ENCODE results near the gene CD248.

Gene CD248

GRCh38 chr11:66316849-66317251 is at the start of gene CD248:
Gene CD248 (minus strand): TSS chr11:66317044. CDS start chr11:66317027, 17 bp downstream.
- no peak within 1 kb of the TSS for H3K4me3 ChIP-seq (ENCODE audit: low read depth, low read length)
- H3K9me3 ChIP-seq (ENCODE audit: control insufficient read depth, low read length), result no peaks in the 10 kb centered on the region
- no peak within 1 kb of the TSS for H2AFZ ChIP-seq
- no peak within 1 kb of the TSS for H3K4me2 ChIP-seq (ENCODE audit: low read length)
- H3K9ac ChIP-seq, result no peak within 1 kb of the TSS
- H3K4me1 ChIP-seq, result peaks cover 2% of the 10 kb centered on the region
- no peaks in the 10 kb centered on the region for H3K79me2 ChIP-seq
- peak within 1 kb of the TSS; percentile 32 for H3K27ac ChIP-seq
- TF ChIP-seq, protein P1, sequence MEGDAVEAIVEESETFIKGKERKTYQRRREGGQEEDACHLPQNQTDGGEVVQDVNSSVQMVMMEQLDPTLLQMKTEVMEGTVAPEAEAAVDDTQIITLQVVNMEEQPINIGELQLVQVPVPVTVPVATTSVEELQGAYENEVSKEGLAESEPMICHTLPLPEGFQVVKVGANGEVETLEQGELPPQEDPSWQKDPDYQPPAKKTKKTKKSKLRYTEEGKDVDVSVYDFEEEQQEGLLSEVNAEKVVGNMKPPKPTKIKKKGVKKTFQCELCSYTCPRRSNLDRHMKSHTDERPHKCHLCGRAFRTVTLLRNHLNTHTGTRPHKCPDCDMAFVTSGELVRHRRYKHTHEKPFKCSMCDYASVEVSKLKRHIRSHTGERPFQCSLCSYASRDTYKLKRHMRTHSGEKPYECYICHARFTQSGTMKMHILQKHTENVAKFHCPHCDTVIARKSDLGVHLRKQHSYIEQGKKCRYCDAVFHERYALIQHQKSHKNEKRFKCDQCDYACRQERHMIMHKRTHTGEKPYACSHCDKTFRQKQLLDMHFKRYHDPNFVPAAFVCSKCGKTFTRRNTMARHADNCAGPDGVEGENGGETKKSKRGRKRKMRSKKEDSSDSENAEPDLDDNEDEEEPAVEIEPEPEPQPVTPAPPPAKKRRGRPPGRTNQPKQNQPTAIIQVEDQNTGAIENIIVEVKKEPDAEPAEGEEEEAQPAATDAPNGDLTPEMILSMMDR (IDR thresholded peaks at IDR 0.05), result no peak
- H3K27me3 ChIP-seq (ENCODE audit: control insufficient read depth, insufficient read depth, low read length), result no peaks in the 10 kb centered on the region
- H3K36me3 ChIP-seq (ENCODE audit: control insufficient read depth, insufficient read depth, low read length), result no peaks in the 10 kb centered on the region

DNA sequence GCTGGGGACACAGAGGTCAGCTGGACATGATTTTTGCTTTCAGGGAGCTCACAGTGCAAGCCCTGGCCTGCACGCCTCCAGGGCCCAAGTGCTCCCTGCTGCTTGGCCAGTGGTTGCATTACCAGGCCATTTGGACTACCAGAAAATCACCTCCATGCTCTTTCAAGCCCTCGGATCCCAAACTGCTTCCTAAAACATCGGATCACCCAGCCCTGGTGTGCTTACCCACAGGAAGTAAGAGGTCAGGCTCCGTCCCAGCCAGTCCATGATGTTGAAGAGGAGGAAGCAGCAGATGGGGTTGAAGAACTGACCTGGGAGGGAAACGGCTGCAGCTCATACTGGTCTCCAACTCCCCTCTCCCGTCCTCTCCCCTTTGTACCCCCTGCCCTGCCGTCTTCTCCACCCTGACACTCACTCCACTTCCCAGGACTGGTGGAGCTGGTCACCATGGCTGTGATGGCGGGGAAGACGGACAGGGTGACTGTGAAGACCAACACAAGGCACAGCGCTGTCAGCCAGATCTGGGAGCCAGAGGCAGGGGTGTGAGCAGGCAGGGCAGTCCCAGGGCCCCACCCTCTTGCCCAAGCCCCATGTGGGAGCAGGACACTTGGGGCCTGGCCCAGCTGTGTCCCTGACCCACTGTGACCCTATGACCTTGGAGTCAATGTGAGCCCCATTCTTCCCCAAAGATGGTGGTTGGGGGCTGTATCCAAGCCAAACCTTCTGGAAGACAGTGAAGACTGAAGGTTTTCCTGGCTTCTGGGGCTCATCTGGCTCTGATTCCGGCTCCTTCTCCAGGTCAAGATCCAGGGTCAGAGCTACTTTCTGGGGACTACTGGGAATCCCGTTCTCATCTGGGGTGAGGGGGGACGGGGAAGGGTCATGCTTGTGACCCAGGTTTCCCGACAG is 49.1 kb upstream of the CD248 start:
- no peaks in the 10 kb centered on the region for H3K36me3 ChIP-seq (ENCODE audit: control insufficient read depth, insufficient read depth, low read length)

GRCh38 chr11:66365166-66365565 is 48.3 kb upstream of the CD248 start:
- H3K79me2 ChIP-seq, result no peaks in the 10 kb centered on the region
- TF ChIP-seq, protein P1 (IDR thresholded peaks at IDR 0.05), result no peak
- no peak overlapping the region for H3K4me2 ChIP-seq (ENCODE audit: low read length)
- no peaks in the 10 kb centered on the region for H3K27me3 ChIP-seq (ENCODE audit: control insufficient read depth, insufficient read depth, low read length)
- H3K9me3 ChIP-seq (ENCODE audit: control insufficient read depth, low read length), result no peaks in the 10 kb centered on the region
- H2AFZ ChIP-seq, result no peak overlapping the region
- H3K4me3 ChIP-seq (ENCODE audit: low read depth, low read length), result no peak overlapping the region
- no peaks in the 10 kb centered on the region for H3K4me1 ChIP-seq
- no peak overlapping the region for H3K27ac ChIP-seq
- no peaks in the 10 kb centered on the region for H3K36me3 ChIP-seq (ENCODE audit: control insufficient read depth, insufficient read depth, low read length)
- no peak overlapping the region for H3K9ac ChIP-seq

More for the DNA sequence above, 49.1 kb upstream of the CD248 start:
- Histone ChIP-seq H3K4me3 (ENCODE audit: low read depth, low read length) (no peak overlapping the region), H3K4me1 (no peaks in the 10 kb centered on the region), H3K9ac (no peak overlapping the region), H2AFZ (no peak overlapping the region), H3K9me3 (ENCODE audit: control insufficient read depth, low read length) (no peaks in the 10 kb centered on the region), H3K4me2 (ENCODE audit: low read length) (no peak overlapping the region), H3K27me3 (ENCODE audit: control insufficient read depth, insufficient read depth, low read length) (no peaks in the 10 kb centered on the region), H3K79me2 (no peaks in the 10 kb centered on the region), H3K27ac (no peak overlapping the region)
- TF ChIP-seq, protein P1 (IDR thresholded peaks at IDR 0.05), result no peak

- Histone ChIP-seq H3K4me1 (no peaks in the 10 kb centered on the region), H3K9me3 (ENCODE audit: control insufficient read depth, low read length) (no peaks in the 10 kb centered on the region), H3K79me2 (no peaks in the 10 kb centered on the region), H3K4me2 (ENCODE audit: low read length) (no peak overlapping the region), H3K4me3 (ENCODE audit: low read depth, low read length) (no peak overlapping the region), H2AFZ (no peak overlapping the region), H3K27ac (no peak overlapping the region), H3K36me3 (ENCODE audit: control insufficient read depth, insufficient read depth, low read length) (no peaks in the 10 kb centered on the region), H3K9ac (no peak overlapping the region), H3K27me3 (ENCODE audit: control insufficient read depth, insufficient read depth, low read length) (no peaks in the 10 kb centered on the region)
- TF ChIP-seq, protein P1 (IDR thresholded peaks at IDR 0.05), result peak; percentile 28
Observed at GRCh38 chr11:66363805-66364535, 47.1 kb upstream of the CD248 start.
